ENCODE measurements around the gene SLC9A9. TPM values are rescaled to one million over a fixed set of nuclear protein-coding genes. Genes with fewer than 3 reads are reported as not detected.

SLC9A9 gene
- total RNA-seq, 4 donors from 2014 or later = 15.1 to 41.1 (median 20.7) TPM

DNA sequence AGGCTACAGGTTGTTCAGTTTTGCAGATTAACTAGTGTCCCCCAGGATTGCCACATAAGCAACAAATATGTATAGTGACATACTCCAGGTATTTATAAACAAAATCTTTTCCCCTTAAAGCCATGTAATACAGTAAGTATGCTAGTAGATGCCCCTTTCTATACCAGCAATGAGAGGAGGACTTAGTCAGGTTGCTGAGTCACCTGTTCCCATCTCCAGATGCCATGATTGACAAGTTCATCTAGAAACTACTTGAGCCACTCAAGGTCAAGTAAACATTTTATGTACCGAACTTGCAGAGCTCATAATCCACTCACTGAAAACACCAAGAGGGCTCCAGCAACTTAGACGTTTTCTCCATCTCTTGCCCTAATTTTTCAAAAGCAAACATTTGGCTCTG lies 18.2 kb downstream of the SLC9A9 start:
- no peak for TF ChIP-seq CTCF (IDR thresholded peaks at IDR 0.05; ENCODE audit: low read depth)

DNA sequence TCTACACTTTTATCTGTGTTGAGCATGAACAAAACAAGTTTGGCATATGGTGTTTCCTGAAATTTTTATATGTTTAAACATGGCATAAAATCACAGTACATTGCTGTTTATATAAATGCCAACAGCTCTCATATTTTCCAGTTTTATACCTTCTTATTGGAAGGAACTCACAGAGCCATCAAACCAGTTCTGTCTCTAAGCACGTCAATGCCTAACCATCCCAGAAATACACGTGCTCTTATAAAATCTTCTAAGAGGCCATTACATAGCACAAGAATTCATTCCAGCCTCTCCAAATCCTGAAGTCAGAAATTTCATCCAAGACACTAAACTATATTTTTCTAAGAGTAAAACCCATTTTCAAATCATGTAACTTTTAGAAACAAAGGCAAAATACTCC lies 20.8 kb downstream of the SLC9A9 start:
- TF ChIP-seq CTCF (IDR thresholded peaks at IDR 0.05; ENCODE audit: low read depth) = no peak

DNA sequence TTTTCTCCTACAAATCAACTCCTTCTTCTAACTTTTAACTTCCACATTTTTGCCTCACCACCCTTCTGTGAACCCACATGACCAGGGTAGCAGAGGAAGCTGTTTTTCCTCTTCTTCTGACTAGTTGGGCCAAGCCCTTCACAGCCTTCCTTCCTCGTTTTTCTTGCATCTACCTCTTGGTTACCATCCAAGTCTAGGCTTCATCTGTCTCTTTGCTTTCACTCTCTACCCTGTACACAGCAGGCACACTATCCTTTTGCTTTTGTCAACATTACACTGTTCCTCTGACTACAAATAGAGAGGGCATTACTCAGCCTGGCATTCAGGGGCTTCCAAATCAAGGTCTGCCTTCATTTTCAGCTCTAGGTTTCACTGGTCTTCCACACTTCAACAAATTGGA lies 22.0 kb downstream of the SLC9A9 start:
- TF ChIP-seq CTCF (IDR thresholded peaks at IDR 0.05; ENCODE audit: low read depth) = no peak

DNA sequence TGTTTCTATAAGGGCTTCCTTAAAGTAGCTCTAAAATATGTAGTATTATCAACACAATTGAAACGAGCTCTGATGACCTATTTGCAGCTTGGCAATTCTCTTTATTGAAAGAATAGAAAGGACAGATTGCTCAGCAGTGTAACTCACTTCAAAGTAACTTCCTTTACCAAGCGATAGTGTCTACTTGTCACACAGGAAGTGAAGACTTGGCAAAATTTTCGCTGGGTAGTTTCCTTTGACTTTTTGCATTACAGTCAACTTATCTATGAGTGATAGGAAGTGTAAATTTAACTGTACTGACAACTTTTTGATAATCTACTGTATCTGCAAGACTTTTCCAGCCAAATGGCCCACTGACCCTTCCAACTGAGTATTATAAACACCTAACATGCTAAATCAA lies 22.8 kb downstream of the SLC9A9 start:
- no peak for TF ChIP-seq CTCF (IDR thresholded peaks at IDR 0.05; ENCODE audit: low read depth)

- no peak for TF ChIP-seq CTCF (IDR thresholded peaks at IDR 0.05; ENCODE audit: low read depth)
These were observed 23.4 kb downstream of the SLC9A9 start for GRCh38 chr3:143824735-143825385.

DNA sequence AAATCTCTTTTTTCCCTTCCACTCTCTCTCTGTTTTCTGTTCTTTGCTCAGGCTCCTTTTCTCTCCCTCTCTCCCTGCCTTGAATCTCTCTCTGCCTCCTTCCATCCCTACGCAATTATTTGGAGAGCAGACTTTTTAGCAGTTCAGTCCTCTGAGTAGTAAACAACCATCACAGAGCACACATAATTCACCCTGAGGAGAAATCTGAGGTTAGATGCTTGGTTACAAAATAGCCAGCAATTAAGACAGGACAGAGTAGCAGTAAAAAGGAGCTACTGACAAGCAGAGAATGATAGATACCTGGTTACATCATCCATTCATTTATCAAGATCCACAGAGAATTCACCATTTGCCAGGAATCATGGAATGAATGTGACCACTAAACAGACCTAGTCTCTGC lies 25.5 kb downstream of the SLC9A9 start:
- TF ChIP-seq CTCF (IDR thresholded peaks at IDR 0.05; ENCODE audit: low read depth) = no peak

DNA sequence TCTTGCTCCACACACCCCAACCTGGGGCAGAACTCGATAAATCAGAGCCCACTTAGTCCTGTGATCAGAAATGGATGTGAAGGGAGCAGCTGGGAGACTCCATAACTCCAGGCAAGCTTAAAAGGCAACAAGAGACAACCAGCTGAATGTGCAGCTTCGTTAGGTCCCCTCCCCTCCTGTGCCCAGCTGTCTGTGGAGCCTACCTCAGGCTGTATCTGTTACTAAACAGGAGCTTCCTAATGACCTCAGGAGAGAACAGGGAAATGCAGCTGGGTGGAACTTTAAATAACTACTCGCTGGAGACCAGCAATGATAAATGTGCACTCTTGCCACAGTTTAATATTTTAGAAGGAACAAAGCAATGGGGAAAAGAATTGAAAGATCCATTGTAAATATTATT lies 25.9 kb downstream of the SLC9A9 start:
- TF ChIP-seq CTCF (IDR thresholded peaks at IDR 0.05; ENCODE audit: low read depth) = no peak
